GM21360 (cell line): ENCODE data around the gene OR52E6.
A peak's percentile ranks its signal among the peaks of the same experiment; 100 is the strongest.

ENCODE experiments used
- ATAC-seq: cut with Tn5 transposase; IDR thresholded peaks from one replicate; pipeline ENCODE4 v1.9.1; 2021; ENCODE audit warnings: mild to moderate bottlenecking, moderate library complexity; ENCODE audit not compliant: unreplicated experiment

OR52E6 gene

DNA sequence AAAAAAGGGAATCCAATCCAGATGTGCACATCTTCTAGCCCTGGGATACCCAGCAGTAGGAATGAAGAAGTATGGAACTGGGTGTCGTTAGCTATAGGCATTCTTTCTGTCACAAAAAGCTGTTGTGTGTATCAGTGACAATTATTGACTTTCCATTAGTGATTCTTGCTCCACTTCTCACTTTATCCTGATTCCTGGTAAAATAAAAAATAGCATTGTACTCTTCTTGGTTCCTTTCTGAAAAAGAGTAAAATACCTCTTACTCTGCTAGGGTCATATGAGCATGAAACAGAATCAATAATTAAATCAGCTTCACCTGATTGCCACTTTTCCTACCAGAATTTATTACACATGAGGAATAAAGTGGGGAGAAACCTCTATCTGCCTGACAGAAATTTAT is at the start of gene OR52E6:
OR52E6 (minus strand) TSS at position 101 of the 400 bp plus-strand sequence; CDS start at position 101, 0 bp downstream.
- ATAC-seq: no peak

DNA sequence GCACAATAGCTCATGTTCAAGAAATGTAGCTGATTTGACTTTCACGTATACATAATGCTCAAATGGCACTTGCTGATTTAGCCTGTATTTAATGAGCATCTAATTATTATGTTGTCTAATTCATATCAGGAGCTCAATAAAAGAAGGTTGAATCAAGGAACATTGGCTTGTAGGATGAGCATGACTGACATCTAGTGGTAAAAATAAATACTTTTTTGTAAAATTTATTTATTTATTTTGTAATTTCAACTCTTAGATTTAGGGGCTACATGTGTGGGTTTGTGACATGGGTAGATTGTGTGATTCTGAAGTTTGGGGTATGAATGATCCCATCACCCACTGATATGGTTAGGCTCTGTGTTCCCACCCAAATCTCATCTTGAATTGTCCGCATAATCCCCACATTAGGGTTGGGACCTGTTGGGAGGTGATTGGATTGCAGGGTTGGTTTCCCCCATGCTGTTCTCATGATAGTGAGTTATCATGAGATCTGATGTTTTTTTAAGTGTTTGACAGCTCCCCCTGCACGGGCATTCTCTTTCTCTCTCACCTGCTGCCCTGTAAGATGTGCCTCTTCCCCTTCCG is 49.6 kb upstream of the OR52E6 start:
- ATAC-seq: no peak

DNA sequence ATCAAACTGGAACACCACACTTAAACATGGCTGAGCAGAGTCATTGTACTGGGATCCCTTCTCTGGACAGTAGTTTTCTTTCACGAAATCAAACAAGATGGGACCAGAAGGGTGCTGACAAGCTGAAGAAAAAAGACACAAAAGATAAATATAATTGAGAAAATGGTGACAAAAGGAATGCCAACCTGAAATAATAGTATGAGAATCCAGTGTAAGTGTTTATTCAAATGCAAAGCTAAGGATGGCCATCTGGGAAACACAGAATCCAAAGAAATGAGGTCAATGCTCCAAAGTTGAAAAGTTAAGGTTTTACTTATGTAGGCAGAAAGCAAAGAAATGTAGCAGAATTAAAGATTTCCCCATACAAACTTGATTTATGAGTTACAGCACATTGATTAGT is 46.0 kb upstream of the OR52E6 start:
- ATAC-seq: no peak

DNA sequence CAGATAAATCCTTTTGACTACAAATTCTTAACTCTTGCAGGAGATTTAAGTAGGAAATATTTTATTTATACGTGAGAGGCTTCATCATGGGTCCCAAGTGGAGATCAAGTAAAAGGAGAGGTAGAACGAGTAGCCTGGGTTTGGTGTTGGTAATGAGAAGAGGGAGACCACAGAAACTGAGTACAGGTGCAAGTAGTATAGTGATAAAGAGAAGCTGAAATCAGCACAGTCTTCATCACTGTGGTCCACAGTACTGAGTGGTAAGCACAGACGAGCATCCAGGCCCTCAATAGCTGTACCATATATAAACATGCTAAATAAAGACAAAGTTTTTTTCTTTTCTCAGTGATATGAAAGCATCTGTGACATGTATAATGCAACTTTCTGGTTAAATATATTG is 45.5 kb upstream of the OR52E6 start:
- no peak for ATAC-seq

DNA sequence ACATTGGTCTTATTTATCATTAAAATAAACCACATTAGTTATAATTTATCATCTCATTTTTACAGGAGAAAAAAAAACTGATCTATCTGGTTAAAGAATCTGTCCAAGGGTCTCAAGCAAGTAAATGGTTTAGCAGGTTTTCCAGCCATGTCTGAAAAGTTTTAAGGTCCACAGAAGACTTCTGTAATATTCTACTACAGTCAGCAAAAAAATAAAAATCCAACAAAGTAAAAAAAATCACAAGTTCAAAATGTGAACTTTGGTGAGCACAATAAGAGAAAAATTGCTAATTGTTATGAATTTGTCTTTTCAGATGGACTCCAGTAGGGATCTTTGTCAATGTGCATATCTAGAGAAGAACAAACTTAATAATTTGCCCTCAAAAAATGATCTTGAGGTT is 40.1 kb upstream of the OR52E6 start:
- no peak for ATAC-seq

DNA sequence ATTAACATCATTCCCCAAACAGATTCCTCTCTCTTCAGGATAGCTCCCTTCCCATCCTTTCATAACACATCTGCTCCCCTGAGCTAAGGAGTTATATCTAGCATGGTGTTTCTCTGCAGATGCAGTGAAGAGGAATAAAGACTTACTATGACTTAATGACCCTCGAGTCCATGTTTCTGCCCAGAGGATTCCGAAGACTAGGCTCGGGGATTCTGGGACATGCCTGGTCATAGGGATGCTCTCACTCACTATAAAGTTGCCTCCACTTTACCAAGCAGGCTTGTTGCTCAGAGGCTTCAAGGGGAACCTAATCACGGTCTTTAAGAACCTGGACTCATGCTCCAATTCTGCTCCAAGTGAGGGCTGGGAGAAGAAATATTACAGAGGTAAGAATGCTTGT is 38.6 kb upstream of the OR52E6 start, which contains the start of gene OR52E4:
OR52E4 (plus strand) TSS at position 301 of the 400 bp plus-strand sequence. CDS start 3,664 bp downstream, outside the sequence.
- ATAC-seq: no peak

DNA sequence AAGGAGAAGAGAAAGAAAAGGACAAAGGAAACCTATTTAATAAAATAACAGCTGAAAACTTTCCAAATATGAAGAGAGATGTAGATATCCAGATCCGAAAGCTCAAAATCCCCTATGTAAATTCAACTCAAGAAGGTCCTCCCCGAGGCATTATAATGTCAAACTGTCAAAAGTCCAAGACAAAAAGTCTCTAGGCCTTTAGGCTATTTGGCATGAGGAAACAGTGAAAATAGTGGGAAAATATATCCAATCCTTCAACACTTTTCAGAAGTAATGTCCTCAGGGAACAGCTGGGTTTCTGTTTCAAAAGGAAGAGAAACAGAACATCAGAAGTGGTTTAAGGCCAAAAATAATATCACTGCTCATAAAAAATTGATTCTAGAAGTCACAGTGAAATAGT is 36.9 kb upstream of the OR52E6 start:
- no peak for ATAC-seq

DNA sequence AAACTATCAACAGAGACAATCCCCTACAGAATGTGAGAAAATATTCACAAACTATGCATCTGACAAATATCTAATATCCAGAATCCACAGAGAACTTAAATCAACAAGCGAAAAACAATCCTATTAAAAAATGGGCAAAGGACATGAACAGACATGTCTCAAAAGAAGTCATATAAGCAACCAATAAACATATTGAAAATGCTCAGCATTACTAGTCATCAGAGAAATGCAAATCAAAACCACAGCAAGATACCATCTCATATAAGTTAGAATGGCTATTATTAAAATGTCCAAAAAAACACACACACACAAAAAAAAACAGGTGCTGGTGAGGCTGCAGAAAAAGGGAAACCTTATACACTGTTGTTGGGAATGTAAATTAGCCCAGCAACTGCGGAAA is 24.1 kb upstream of the OR52E6 start:
- no peak for ATAC-seq

DNA sequence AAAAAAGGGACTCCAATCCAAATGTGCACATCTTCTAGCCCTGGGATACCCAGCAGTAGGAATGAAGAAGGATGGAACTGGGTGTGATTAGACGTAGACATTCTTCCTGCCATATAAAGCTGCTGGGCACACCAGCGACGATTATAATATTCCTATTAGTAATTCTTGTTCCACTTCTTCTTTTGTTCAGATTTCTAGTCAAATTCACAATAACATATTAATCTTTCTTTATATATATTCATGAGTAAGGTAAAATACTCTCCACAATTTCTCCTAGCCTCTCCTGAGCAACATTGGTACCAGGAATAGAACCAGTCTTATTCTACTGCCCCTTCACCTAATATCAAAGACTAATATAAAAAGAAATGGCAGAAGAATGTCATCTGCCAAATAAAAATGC is 15.9 kb upstream of the OR52E6 start, which contains the start of gene OR52E8:
OR52E8 (minus strand) TSS at position 101 of the 400 bp plus-strand sequence; CDS start at position 101, 0 bp downstream.
- ATAC-seq: no peak

DNA sequence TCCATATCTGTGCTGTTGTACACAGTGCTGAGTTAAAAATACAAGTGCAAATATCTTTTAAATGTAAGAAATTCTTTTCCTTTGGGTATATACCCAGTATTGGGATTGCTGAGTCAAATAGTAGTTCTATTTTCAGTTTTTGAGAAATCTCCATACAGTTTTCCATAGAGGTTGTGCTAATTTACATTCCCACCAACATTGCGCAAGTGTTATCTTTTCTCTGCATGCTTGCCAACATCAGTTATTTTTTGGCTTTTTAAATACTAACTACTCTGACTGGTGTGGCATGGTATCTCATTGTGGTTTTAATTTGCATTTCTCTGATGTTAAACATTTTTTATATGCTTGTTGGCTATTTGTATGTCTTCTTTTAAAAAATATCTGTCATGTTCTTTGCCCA is 9.3 kb upstream of the OR52E6 start:
- ATAC-seq: no peak

DNA sequence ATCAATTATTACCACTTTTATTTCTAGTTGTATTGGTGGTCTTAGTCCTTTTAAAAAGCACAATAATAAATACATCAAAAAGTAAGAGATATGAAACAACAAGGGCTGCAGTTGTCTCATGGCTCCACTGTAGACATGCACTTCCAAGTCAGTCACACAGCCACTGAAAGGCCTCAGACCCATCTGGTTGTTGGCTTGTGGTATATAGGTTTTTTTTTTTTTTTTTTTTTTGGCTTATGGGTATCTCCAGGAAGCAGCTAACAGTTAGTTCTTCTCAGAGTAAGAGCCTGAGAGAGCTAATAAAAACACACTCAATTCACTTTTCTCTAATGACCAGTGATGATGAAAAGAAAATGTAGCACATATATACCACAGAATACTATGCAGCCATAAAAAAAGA is 6.0 kb upstream of the OR52E6 start:
- no peak for ATAC-seq

DNA sequence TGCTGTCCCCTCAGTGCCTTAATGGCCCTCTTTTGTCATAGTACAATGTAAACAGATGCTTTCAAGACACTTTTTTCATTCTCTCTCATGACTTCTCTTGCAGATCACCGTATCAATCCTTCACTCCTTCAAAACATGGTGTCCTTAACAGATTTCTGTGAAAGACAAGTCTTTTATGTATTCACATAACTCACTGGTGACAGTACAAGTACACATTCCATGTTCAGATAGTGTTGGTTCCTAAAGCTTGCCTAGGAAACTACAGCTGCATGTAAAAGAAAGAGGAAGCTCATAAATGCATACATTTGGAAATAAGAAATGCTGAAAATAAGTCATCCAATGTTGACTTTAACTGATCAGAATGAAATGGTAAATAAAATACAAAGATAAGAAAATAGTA is 5.0 kb upstream of the OR52E6 start:
- no peak for ATAC-seq

DNA sequence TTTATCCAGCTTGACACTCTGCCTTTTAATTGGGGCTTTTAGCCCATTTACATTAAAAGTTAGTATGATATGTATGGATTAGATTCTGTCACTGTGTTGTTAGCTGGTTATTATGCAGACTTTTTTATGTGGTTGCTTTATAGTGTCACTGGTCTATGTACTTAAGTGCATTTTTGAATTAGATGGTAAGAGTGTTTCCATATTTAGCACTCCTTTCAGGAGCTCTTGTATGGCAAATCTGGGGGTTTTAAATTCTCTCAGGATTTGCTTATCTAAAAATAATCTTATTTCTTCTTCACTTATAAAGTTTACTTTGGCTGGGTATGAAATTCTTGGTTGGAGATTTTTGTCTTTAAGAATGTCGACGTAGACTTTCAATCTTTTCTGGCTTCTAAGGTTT is 4.0 kb downstream of the OR52E6 start:
- no peak for ATAC-seq

DNA sequence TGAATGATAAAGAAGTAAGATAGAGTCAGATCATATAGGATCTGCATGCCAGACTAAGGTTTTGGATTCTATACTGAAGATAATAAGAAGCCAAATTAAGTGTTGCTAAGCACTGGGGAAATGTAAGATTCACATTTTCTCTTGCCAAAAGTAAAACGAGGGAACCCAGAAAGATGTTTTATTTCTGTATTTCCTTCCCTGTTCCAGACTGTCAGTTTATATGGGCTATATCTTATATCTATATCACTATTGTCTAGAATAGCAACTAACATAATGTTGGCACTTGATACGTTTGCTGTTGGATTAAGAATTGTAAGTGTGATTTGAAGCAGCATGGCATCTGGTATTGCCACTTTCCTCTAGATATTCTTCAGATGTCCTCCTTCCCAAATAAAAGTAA is 8.3 kb downstream of the OR52E6 start:
- ATAC-seq: no peak

DNA sequence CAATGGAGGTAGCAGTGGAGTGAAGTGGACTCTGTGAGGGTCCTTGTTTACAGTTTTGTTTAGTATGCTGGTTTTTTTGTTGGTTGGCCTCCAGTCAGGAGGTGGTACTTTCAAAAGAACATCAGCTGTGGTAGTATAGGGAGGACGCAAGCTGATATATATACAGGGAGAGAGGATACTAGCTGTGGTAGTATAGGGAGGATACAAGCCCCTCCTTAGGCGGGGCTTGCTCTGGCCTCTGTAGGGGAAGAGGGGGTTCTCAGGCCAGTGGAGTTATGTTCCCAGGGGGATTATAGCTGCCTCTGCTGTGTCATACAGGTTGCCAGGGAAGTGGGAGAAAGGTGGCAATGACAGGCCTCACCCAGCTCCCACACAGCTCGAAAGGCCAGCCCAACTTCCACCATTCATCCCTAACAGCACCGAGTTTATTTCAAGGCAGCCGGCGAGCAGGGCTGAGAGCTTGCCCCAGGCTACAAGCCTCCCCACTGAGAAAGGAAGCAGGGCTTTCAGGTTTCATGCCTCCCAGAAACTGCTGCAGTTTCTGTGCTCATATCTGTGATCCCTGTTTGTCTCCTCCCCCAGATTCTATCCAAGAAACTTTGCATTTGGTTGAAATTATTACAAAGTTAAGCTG is 10.4 kb downstream of the OR52E6 start:
- no peak for ATAC-seq

DNA sequence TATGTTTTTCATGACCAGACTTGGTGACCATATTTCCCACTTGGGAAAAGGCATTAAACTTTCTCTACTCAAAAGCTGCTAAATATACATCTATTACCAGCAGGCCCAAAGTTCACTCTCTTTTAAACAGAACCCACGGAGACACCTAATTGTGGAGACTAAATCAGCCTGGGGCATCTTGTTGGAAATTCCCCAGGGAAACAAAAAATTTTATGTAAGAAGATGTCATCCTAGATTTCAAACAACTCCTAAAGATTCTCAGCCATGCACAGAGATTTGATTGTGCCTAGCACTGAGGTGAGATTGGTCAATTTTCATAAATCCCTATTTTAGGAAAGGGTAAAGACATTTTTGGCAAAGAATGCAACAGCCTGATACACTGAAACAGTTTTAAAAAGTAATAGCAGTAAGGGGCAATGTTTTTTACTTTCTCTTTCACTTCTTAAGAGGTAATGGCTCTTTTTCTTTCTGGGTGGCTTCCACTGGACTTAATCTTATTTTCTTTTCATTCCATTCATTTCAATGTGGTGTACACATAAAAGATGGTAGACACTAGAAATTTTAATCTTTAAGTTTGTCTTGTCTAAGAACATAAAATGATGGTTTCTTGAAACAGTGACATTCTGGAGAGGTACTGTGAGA is 23.3 kb downstream of the OR52E6 start:
- ATAC-seq: peak; percentile 51

DNA sequence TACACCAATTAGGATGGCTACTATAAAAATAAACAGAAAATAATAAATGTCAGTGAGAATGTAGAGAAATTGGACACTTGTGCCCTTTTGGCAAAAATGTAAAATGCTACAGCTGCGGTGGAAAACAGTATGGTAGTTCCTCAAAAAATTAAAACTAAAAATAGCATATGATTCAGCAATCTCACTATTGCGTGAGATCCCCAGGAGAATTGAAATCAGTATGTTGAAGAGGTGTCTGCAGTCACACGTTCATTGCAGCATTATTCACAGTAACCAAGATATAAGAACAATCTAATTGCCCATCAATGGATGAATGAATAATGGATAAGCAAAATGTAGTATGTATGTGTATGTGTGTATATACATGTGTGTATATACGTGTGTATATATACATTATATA is 26.2 kb downstream of the OR52E6 start:
- no peak for ATAC-seq

DNA sequence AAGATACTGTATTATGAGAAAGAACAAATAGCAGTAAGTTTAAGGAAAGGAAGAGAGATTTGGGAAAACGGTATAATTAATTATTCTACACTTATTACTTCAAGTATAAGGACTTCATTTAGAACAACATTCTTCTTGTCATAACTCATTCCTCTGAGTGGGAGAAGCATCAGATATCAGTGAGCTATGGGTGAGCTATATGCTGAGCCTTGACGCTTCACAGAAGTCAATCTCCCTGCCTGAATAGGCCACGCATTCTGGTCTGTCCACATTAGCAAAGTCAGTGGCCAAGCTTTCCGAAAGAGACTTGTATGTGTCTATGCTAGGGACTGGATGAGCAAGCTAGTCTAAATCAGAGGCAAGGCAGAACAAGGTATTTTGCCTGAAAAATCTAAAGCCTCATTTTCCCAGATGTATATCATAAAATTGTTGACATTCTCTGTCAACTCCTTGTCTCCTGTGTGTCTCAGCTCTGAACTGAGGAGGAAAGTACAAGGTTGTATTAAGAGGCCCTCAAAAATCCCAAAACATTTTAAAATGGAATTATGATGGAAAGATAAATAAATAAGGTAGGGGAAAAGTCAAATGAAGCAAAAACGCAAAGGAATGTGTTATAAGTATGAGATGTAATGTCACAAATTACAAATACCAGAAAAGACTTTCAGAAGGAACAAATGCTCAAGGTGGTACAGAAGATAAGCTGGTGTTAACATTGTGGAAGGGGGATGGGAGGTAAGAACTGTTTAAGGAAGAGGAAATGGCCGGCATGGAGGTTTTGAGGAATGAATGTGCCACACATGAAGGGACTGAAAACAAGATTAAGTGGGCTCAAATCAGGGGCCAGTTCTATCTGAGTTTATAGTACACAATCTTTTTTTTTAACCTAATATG is 31.5 kb downstream of the OR52E6 start:
- ATAC-seq: no peak

DNA sequence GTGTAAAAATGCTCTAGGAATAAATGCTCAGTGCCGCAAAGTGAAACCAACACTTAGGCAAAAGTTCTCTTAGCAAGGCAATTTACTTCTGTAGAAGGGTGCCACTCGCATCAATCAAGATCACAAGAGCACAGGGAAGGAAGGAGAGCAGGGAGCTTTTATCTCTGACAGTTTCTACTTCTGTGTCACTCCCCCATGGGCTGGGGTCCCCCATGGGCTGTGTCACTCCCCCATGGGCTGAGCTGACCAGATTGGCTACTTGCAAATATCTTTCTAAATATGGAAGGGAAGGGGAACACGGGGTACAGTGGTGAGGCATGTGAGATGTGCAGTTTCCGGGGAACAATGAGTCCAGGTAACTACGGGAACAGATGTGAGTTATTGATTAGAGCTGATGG is 32.6 kb downstream of the OR52E6 start:
- peak; percentile 41 for ATAC-seq

DNA sequence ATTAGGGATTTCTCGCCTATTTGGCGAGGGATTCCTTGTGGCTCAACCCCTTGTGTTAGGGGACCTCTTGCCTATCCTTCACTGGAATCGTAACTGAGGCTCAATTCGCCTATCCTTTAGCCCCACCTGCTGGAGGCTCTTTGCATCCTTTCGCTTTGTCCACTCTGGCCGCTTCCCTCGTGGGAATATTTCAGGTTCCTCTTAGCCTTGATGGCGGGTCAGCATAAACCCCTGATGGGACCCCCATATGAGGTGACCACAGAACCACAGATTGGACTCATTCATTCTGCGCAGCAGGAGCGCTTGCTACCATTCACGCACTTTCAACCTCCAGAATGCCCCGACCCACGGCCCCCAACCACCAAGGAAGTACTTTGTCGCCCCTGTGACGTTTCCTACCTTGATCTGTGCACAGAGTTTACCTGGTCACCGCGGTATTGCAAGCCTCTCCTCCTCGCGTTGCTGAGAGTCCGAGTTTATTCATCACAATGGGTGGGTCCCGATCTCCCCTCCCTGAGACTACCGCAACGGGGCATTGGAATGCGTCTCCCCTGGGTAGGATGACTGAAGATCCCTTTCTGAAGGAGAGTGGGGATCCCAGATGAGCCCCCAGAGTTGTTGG is 33.1 kb downstream of the OR52E6 start, which contains the start of gene OR52N2:
OR52N2 (plus strand) TSS at position 425 of the 622 bp plus-strand sequence. CDS start 11,412 bp downstream, outside the sequence.
- peak; percentile 93 for ATAC-seq

DNA sequence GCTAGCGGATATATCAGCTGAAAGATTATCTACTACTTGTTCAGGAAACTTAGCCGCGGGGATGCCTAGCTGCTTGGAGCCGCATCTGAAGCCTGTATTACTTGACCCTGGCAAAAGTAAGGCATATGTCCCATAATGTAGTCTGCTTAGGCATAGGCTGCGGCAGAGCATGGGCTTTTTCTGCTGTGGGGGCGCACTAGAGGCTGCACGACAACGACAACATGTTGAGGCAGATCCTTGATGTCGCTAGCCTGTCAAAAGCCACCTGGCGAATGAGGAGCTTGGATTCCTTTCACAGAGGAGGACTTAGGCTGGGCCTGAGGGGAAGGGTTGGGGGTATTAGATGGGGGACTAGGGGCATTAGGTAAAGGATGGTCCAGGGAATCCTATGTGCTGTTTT is 34.1 kb downstream of the OR52E6 start:
- ATAC-seq: no peak
